Thyroid gland (tissue), 4 donors: ENCODE data around the gene ZCCHC17. TPM values are rescaled to one million over a fixed set of nuclear protein-coding genes. Genes with fewer than 3 reads are reported as not detected.

ENCODE experiments used
- DNase-seq, 2 donors: peaks; one replicate each; pipeline ENCODE4 v3.0.0-alpha.2; 2019
- H3K27ac ChIP-seq, 3 donors: fragments of 200-600 bp; sonication (generic); 1 replicate in 2 of 3; 2 replicates in 1 of 3; pipeline ENCODE4 v1.5.1; 2016 to 2019; ENCODE audit warnings: mild to moderate bottlenecking in 1 of 3, moderate library complexity in 1 of 3
- H3K27me3 ChIP-seq: fragments of 200-600 bp; sonication (generic); one replicate; pipeline ENCODE4 v1.5.1; 2019
- H3K36me3 ChIP-seq, 2 donors: fragments of 200-600 bp; sonication (generic); one replicate each; pipeline ENCODE4 v1.5.1; 2016 to 2019
- H3K4me1 ChIP-seq, 2 donors: fragments of 200-600 bp; sonication (generic); one replicate each; pipeline ENCODE4 v1.5.1; 2017 to 2019
- H3K4me3 ChIP-seq, 3 donors: fragments of 200-600 bp; sonication (generic); replicated peaks in 1 of 3; 1 replicate in 2 of 3; 2 replicates in 1 of 3; pipeline ENCODE4 v1.5.1; 2016; ENCODE audit warnings: mild to moderate bottlenecking in 1 of 3
- H3K9me3 ChIP-seq: fragments of 200-600 bp; sonication (generic); one replicate; pipeline ENCODE4 v1.5.1; 2017
- CTCF ChIP-seq, 6 experiments: fragments of 200-600 bp in 3 of 6; fragments of 450-650 bp in 3 of 6; sonication (generic) in 3 of 6; IDR thresholded peaks; one replicate each; pipeline ENCODE4 v1.5.1; 2016 to 2019; ENCODE audit warnings: antibody characterized with exemption in 6 of 6, mild to moderate bottlenecking in 2 of 6, inconsistent platforms in 1 of 6, moderate library complexity in 1 of 6
- POLR2A ChIP-seq, 2 donors: fragments of 450-650 bp; IDR thresholded peaks; one replicate each; pipeline ENCODE4 v1.6.1; 2017; ENCODE audit warnings: antibody characterized with exemption in 2 of 2, mild to moderate bottlenecking in 2 of 2, moderate library complexity in 1 of 2
- WGBS, 2 donors: methylation state at CpG; one replicate each; pipeline ENCODE4 v1.1.5; 2017; 5-methylcytosine and 5-hydroxymethylcytosine counted together
- intact Hi-C: fragments of 100-400 bp; cut with DNase I; formaldehyde crosslinking; loops from one replicate; pipeline ENCODE4 v1.15.1; 2023
- total RNA-seq, 4 donors: library from RNA; depleted of rRNA; stranded (reverse); fragments of >200 nt; gene quantifications; one replicate each; pipeline ENCODE4 v1.2.3, GENCODE V29; 2016

The ZCCHC17 gene
- total RNA-seq, 4 donors from 2014 or later, result 20.0 to 29.8 (median 23.9) TPM

DNA sequence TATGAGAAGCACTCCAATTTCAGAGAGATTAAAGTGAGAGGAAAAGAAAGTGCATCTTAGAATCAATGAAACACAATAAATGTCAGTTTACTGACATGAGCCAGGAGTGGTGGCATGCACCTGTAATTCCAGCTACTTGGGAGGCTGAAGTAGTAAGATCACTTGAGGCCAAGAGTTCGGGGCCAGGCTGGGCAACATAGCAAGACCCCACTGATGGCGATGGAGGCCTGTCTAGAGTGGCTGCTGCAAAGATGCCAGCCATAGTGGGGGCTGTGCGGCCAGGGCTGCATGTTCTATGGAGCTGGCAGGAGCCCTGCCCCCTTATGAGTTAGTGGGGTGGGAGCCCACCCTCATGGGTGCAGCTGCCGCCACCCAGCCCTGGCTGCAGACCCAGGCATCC lies 27.3 kb downstream of the ZCCHC17 start:
- H3K36me3 ChIP-seq, result peaks cover 0 to 6% of the 10 kb centered on the region in 2 donors

DNA sequence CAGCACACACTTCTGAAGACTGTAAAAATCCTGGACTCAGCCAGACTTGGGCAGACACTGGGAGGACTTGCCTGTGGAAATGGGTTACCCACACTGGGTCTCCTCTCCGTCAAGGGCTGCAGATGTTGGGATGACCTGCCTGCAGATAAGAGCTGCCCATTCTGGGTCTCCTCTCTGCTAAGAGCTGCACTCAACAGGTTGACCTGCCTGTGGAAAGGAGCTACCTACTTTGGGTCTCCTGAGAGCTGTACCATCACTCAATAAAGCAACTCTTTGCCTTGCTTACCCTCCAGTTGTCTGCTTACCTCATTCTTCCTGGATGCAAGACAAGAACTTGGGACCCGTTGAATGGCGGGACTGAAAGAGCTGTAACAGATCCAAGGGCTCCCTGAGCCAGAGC lies 28.2 kb downstream of the ZCCHC17 start:
- TF ChIP-seq POLR2A (IDR thresholded peaks at IDR 0.05) (no peak), CTCF (IDR thresholded peaks at IDR 0.05) (no peak)

More for the DNA sequence above, 27.3 kb downstream of the ZCCHC17 start:
- DNase-seq, result no peak
- Histone ChIP-seq H3K9me3 (no peaks in the 10 kb centered on the region), H3K27me3 (no peaks in the 10 kb centered on the region), H3K27ac (no peak overlapping the region), H3K4me1 (no peaks in the 10 kb centered on the region), H3K4me3 (no peak overlapping the region)
- intact Hi-C loops, result no loop called here
- no peak for TF ChIP-seq POLR2A (IDR thresholded peaks at IDR 0.05)
- no peak for TF ChIP-seq CTCF (IDR thresholded peaks at IDR 0.05)
- 100% methylated on average over 2 to 4 of the region's 4 CpGs for WGBS, 2 donors

GRCh38 chr1:31326461-31326860 lies 29.6 kb downstream of the ZCCHC17 start:
- no peaks in the 10 kb centered on the region for H3K27me3 ChIP-seq
- H3K27ac ChIP-seq, result no peak overlapping the region
- intact Hi-C loops, result no loop called here
- no peaks in the 10 kb centered on the region for H3K4me1 ChIP-seq
- H3K36me3 ChIP-seq, result peaks cover 0 to 6% of the 10 kb centered on the region in 2 donors
- no peak for TF ChIP-seq POLR2A (IDR thresholded peaks at IDR 0.05)
- TF ChIP-seq CTCF (IDR thresholded peaks at IDR 0.05), result no peak
- H3K9me3 ChIP-seq, result no peaks in the 10 kb centered on the region
- 88 to 95% methylated on average over 1 of the region's 1 CpG for WGBS, 2 donors
- DNase-seq, result no peak
- H3K4me3 ChIP-seq, result no peak overlapping the region

More for the DNA sequence above, 28.2 kb downstream of the ZCCHC17 start:
- Histone ChIP-seq H3K27ac (no peak overlapping the region), H3K27me3 (no peaks in the 10 kb centered on the region), H3K4me3 (no peak overlapping the region), H3K4me1 (no peaks in the 10 kb centered on the region), H3K36me3 (peaks cover 0 to 6% of the 10 kb centered on the region in 2 donors), H3K9me3 (no peaks in the 10 kb centered on the region)
- intact Hi-C loops, result no loop called here
- no peak for DNase-seq
- 100% methylated on average over 2 to 3 of the region's 3 CpGs for whole genome bisulfite sequencing, 2 donors

- Histone ChIP-seq H3K4me3 (no peak overlapping the region), H3K4me1 (no peaks in the 10 kb centered on the region), H3K27ac (no peak overlapping the region), H3K36me3 (peaks cover 0 to 6% of the 10 kb centered on the region in 2 donors), H3K27me3 (no peaks in the 10 kb centered on the region), H3K9me3 (no peaks in the 10 kb centered on the region)
- WGBS, 2 donors, result 75 to 90% methylated on average over 3 of the region's 3 CpGs
- intact Hi-C loops, result no loop called here
- no peak for TF ChIP-seq CTCF (IDR thresholded peaks at IDR 0.05)
- TF ChIP-seq POLR2A (IDR thresholded peaks at IDR 0.05), result no peak
- DNase-seq, result no peak
Observed at GRCh38 chr1:31327381-31327780, 30.5 kb downstream of the ZCCHC17 start.

- H3K36me3 ChIP-seq, result no peaks in the 10 kb centered on the region
- no peak overlapping the region for H3K4me3 ChIP-seq
- H3K4me1 ChIP-seq, result no peaks in the 10 kb centered on the region
- intact Hi-C loops, result no loop called here
- H3K9me3 ChIP-seq, result no peaks in the 10 kb centered on the region
- TF ChIP-seq POLR2A (IDR thresholded peaks at IDR 0.05) (no peak), CTCF (IDR thresholded peaks at IDR 0.05) (peak in 3 of 6 experiments; percentile 34 to 46 (median 40))
- no peak overlapping the region for H3K27ac ChIP-seq
- no peaks in the 10 kb centered on the region for H3K27me3 ChIP-seq
- no peak for DNase-seq
Observed at GRCh38 chr1:31335007-31335406, 38.2 kb downstream of the ZCCHC17 start.
